ENCODE data around the gene VRK2. TPM values are rescaled to one million over a fixed set of nuclear protein-coding genes. Genes with fewer than 3 reads are reported as not detected.
A peak's percentile ranks its signal among the peaks of the same experiment; 100 is the strongest.

The VRK2 gene
- total RNA-seq, 6 experiments from 2014 or later, result 17.6 to 27.1 (median 23.0) TPM

GRCh38 chr2:58025150-58025933, 21.3 kb upstream of the VRK2 start:
- H3K9me3 Mint-ChIP-seq, result no peaks in the 10 kb centered on the region
- no peak for DNase-seq
- H3K4me1 Mint-ChIP-seq (ENCODE audit: low read depth), result peaks cover 2% of the 10 kb centered on the region
- H3K4me3 Mint-ChIP-seq, result no peak overlapping the region
- H3K36me3 Mint-ChIP-seq (ENCODE audit: low read depth), result peaks cover under 1% of the 10 kb centered on the region; the same call in 1 of the 2 replicates
- peaks cover 4% of the 10 kb centered on the region; the same call in 1 of the 2 replicates for H3K27me3 Mint-ChIP-seq (ENCODE audit: insufficient read depth)
- H3K27ac Mint-ChIP-seq, result no peak overlapping the region
- no peak for TF ChIP-seq CTCF (IDR thresholded peaks at IDR 0.05)

- H3K36me3 Mint-ChIP-seq (ENCODE audit: low read depth), result peaks cover 8% of the 10 kb centered on the region; the same call in 1 of the 2 replicates
- H3K9me3 Mint-ChIP-seq, result no peaks in the 10 kb centered on the region
- H3K4me3 Mint-ChIP-seq, result no peak overlapping the region
- no peak overlapping the region for H3K27ac Mint-ChIP-seq
- peaks cover 4% of the 10 kb centered on the region; the same call in 1 of the 2 replicates for H3K27me3 Mint-ChIP-seq (ENCODE audit: insufficient read depth)
- TF ChIP-seq CTCF (IDR thresholded peaks at IDR 0.05), result no peak
- H3K4me1 Mint-ChIP-seq (ENCODE audit: low read depth), result peaks cover 19% of the 10 kb centered on the region
- no peak for DNase-seq
These were observed 19.6 kb upstream of the VRK2 start for GRCh38 chr2:58027029-58027428.

GRCh38 chr2:58030771-58031170, 15.8 kb upstream of the VRK2 start:
- Mint-ChIP-seq H3K36me3 (ENCODE audit: low read depth) (peaks cover 21% of the 10 kb centered on the region), H3K27me3 (ENCODE audit: insufficient read depth) (no peaks in the 10 kb centered on the region), H3K4me3 (no peak overlapping the region), H3K9me3 (no peaks in the 10 kb centered on the region), H3K4me1 (ENCODE audit: low read depth) (peaks cover 33% of the 10 kb centered on the region), H3K27ac (peak overlapping the region; percentile 82; the same call in 1 of the 2 replicates)
- DNase-seq, result peak; percentile 19
- TF ChIP-seq CTCF (IDR thresholded peaks at IDR 0.05), result no peak

GRCh38 chr2:58032016-58032763, 14.4 kb upstream of the VRK2 start:
- no peaks in the 10 kb centered on the region for H3K27me3 Mint-ChIP-seq (ENCODE audit: insufficient read depth)
- no peaks in the 10 kb centered on the region for H3K9me3 Mint-ChIP-seq
- H3K4me1 Mint-ChIP-seq (ENCODE audit: low read depth), result peaks cover 33% of the 10 kb centered on the region
- peak overlapping the region; percentile 82 for H3K27ac Mint-ChIP-seq
- DNase-seq, result peak; percentile 67
- peak overlapping the region; percentile 49 for H3K4me3 Mint-ChIP-seq
- peaks cover 21% of the 10 kb centered on the region for H3K36me3 Mint-ChIP-seq (ENCODE audit: low read depth)
- no peak for TF ChIP-seq CTCF (IDR thresholded peaks at IDR 0.05)

GRCh38 chr2:58032764-58033080, 13.9 kb upstream of the VRK2 start:
- peaks cover 33% of the 10 kb centered on the region for H3K4me1 Mint-ChIP-seq (ENCODE audit: low read depth)
- no peak for TF ChIP-seq CTCF (IDR thresholded peaks at IDR 0.05)
- no peak for DNase-seq
- peaks cover 21% of the 10 kb centered on the region for H3K36me3 Mint-ChIP-seq (ENCODE audit: low read depth)
- no peak overlapping the region for H3K4me3 Mint-ChIP-seq
- no peaks in the 10 kb centered on the region for H3K9me3 Mint-ChIP-seq
- no peak overlapping the region for H3K27ac Mint-ChIP-seq
- no peaks in the 10 kb centered on the region for H3K27me3 Mint-ChIP-seq (ENCODE audit: insufficient read depth)

Data from HFFc6 (cell line).